ENCODE results near the gene STX3. TPM values are rescaled to one million over a fixed set of nuclear protein-coding genes. Genes with fewer than 3 reads are reported as not detected.

STX3 gene
- total and polyA plus RNA-seq, 2 of the 13 experiments (the other 11 are each of a cell fraction or from before 2014, with no cell fraction given) = 16.5 to 24.0 TPM

DNA sequence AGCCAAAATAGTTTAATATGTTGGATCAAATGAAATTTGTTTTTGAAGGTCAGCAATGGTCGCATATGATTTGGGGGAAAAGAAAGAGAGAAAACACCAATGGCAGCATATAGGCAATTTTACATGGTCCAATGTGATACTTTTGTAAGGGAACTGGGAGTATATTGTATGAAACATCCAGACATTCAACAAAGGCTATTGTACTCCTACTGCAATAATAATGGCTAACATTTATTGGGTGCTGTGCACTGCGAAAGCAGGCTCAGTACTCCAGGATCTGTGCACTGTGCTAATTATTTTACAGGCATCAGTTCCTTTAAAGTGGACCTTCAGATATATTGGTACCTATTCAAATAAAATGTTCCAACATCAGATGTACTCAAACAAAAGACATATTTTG is 35.6 kb upstream of the STX3 start (continued):
- no peak for TF ChIP-seq CENPX (CRISPR knock-in tag; IDR thresholded peaks at IDR 0.05)
- TF ChIP-seq HCFC1 (IDR thresholded peaks at IDR 0.05; ENCODE audit: low read depth, low read length) = no peak
- TF ChIP-seq ZSCAN22 (CRISPR knock-in tag; IDR thresholded peaks at IDR 0.05) = no peak
- TF ChIP-seq ATAD3A (CRISPR knock-in tag; IDR thresholded peaks at IDR 0.05) = no peak
- TF ChIP-seq IKZF1 (IDR thresholded peaks at IDR 0.05) = no peak
- TF ChIP-seq NR2C2 (CRISPR knock-in tag; IDR thresholded peaks at IDR 0.05; ENCODE audit: borderline replicate concordance) = no peak
- TF ChIP-seq ZFP37 (CRISPR knock-in tag; IDR thresholded peaks at IDR 0.05; ENCODE audit: borderline replicate concordance) = no peak
- no peak for TF ChIP-seq SCMH1 (CRISPR knock-in tag; IDR thresholded peaks at IDR 0.05; ENCODE audit: borderline replicate concordance)

DNA sequence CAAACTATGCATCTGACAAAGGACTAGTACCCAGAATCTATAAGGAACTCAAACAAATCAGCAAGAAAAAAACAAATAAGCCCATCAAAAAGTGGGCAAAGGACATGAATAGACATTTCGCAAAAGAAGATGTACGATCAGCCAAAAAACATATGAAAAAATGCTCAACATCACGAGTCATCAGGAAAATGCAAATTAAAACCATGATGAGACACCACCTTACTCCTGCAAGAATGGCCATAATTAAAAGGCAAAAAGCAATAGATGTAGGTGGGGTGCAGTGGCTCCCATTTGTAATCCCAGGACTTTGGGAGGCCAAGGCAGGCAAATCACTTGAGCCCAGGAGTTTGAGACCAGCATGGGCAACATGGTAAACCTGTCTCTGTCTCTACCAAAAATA is 31.1 kb upstream of the STX3 start:
- no peak overlapping the region for H3K27ac ChIP-seq (ENCODE audit: extremely low read length, insufficient read depth, low read length)
- in situ Hi-C loops (cut with HindIII; ENCODE audit: extremely low pct_ligation_motif_present, low pct_unique_long_range_greater_than_20kb) (no loop called here), intact Hi-C loops (cut with micrococcal nuclease; ENCODE audit: unreplicated experiment) (no loop called here)
- H2AFZ ChIP-seq (ENCODE audit: low read length) = no peak overlapping the region
- CTCF ChIA-PET (ENCODE audit: low intra/inter-chr PET ratio, low total read pairs) = no interaction called here
- TF ChIP-seq FOXK1 (CRISPR knock-in tag; IDR thresholded peaks at IDR 0.05; ENCODE audit: borderline replicate concordance, low read depth) = no peak
- no peak for TF ChIP-seq ZNF782 (CRISPR knock-in tag; IDR thresholded peaks at IDR 0.05; ENCODE audit: borderline replicate concordance)
- H3K9ac ChIP-seq (ENCODE audit: insufficient read depth, low read depth, low read length) = no peak overlapping the region
- H3K36me3 ChIP-seq (replicated peaks in 1 of 2; ENCODE audit: control insufficient read depth in 1 of 2, insufficient read depth in 2 of 2, low read length in 2 of 2) = no peaks in the 10 kb centered on the region
- H3K27me3 ChIP-seq (ENCODE audit: control insufficient read depth in 1 of 2, insufficient read depth in 2 of 2, low read length in 2 of 2) = no peaks in the 10 kb centered on the region; a peak in 1 of 5 replicates
- no peaks in the 10 kb centered on the region for H4K20me1 ChIP-seq (ENCODE audit: insufficient read depth, low read length)
- no peak overlapping the region for H3K4me2 ChIP-seq (ENCODE audit: low read depth, low read length)
- H3K9me3 ChIP-seq (ENCODE audit: low read length) = no peaks in the 10 kb centered on the region
- no TSS peak for BruUV-seq (replicated peaks)
- POLR2A ChIA-PET = no interaction called here
- WGBS (ENCODE audit: low lambda C conversion rate) = 31% methylated on average over 3 of the region's 3 CpGs
- no peak for FAIRE-seq
- H3K79me2 ChIP-seq (ENCODE audit: insufficient read depth, low read length) = no peaks in the 10 kb centered on the region
- no peak for ATAC-seq
- H3K4me3 ChIP-seq (replicated peaks in 1 of 3; ENCODE audit: insufficient read depth in 1 of 3, low read depth in 2 of 3, low read length in 3 of 3) = no peak overlapping the region
- no peak for DNase-seq (ENCODE audit: low spot score)
- no peaks in the 10 kb centered on the region for H3K4me1 ChIP-seq (ENCODE audit: insufficient read depth, low read length)
